ENCODE measurements around the gene FAM9C.
"Not testable (repeated sequence)": the region's sequence is repeated elsewhere in the genome, so short reads cannot be mapped to it uniquely, and the experiment has no call there.

FAM9C gene

DNA sequence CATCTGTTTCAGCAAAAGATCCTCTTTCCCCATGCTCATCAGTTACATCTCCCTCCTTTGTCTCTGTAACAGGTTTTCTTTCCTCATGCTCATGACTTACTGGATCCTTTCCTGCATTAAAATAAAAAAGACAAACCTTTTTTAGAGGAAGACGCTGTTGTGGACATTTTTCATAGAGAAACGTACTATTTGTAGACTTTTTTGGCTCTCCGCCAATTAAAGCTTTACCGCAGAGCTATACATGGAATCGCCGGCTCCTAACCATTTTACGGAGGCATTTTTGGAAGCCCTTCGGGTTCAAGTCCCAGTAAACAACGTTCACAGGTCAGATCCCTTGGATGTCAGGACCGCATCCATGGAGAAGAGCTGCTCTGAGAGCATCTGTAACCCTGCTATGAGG lies 1.3 kb downstream of the FAM9C start:
- DNase-seq (ENCODE audit: low read depth): no peak

- DNase-seq (ENCODE audit: low read depth): no peak
Measured at GRCh38 chrX:13036896-13037295, 7.5 kb downstream of the FAM9C start.

DNA sequence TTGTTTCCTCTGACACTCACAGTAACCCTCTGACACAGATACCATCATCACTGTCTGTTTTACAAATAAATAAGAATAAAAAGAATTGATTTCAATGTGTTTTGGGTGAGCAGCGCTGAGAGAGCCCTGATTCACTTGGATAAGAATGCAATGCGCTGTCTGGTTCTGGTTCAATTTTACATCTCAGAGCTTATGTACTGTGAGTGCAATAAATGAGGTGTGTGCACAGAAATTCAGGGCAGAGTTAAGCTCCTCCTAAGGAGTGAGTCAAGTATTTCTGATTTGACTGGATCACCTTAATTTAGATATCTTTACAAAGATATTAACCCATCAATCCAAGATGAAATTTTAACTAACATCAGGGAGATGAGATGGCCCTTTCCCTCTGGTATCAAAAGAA lies 11.2 kb downstream of the FAM9C start:
- DNase-seq (ENCODE audit: low read depth): no peak

DNA sequence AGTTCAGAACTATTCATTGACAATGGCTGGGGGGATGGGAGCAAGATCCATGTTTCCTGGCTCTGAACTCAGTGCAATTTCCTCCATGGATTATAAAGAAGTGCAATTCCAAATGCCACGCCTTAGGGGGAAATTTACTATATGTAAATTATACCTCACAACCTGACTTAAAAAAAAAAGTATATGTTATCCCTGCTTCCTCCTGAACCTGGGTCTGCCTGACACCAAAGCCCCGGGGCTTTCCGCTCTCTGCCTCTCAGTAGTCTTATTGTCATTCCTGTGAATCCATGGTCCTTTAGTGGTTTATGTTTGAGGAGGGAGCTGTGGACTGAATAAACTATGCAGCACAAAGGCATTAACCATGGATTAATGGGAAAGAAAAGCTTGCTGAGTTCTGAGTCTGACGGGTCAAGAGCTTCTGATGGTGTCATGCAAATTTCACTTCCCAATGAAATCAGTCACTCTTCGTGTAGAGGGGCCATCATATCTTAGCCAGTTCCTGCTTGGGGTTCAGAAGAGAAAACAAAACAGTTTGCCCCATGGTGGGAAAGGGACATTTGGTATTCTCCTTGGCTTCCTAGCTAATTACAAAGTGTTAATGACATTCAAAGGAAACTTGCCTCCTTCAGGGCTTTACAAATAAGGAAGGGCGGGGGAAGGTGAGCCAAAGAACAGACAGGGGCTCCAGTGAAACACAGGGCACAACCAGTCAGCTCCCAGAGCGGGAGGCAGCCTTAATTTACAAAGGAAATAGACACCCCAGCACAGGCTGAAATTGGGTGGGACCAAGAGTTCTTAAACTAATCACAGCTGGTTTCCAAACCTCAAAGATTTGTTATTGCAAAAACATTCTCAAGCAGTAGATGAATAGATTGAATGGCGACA lies 14.3 kb downstream of the FAM9C start:
- DNase-seq (ENCODE audit: low read depth): no peak

DNA sequence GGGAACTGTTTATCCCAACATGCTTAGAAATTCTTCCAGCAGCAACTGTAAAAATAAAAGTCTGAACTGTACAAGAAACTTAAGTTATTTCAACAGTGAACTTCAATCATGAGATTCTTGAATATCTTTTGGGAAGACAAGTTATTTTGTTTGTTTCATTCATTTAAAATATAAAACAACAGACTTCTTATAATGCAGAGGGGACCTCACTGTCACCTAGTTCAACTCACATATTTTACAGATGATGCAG lies 14.9 kb downstream of the FAM9C start:
- no peak for DNase-seq (ENCODE audit: low read depth)

- DNase-seq (ENCODE audit: low read depth): no peak
Measured at GRCh38 chrX:13028871-13029636, 15.4 kb downstream of the FAM9C start.

- no peak for DNase-seq (ENCODE audit: low read depth)
Measured at GRCh38 chrX:13026877-13027652, 17.4 kb downstream of the FAM9C start.

GRCh38 chrX:13024986-13025385 lies 19.4 kb downstream of the FAM9C start:
- no peak for DNase-seq (ENCODE audit: low read depth)

DNA sequence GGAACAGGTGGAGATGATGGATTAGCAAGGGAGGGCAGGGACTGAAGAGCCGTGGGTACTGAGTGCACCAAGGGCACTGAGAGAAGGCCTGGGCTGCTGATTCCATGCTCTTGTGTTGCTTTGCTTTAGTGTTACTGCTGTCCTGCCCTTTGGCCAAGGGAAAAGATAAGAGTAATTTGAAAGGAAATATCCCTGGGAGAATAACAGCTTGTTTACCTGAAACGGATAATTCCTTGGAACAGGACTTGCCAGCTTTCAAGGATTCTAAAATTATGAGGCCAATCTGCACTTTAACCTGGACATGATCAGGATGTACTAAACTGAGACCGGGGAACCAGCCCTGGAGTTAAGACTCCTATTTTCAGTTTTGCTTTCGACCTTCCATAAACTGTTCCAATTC lies 20.4 kb downstream of the FAM9C start:
- DNase-seq (ENCODE audit: low read depth): no peak

DNA sequence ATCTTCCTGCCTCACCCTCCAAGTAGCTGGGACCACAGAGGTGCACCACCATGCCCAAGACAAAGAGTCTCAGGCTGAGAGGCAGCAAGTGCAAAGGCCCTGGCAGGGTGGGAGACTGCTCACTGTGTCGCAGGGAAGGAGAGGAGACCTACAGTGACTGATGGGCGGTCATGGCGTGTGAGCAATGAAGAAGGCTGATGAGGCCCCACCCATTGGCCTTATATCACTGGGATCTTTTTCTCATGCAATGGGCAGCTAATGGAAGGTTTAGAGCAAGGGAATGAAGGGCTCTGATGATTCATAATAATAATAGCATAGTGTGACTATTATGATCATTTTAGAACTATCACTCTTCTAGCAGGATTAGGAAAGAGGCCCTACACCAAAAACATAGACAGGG lies 20.9 kb downstream of the FAM9C start:
- no peak for DNase-seq (ENCODE audit: low read depth)

DNA sequence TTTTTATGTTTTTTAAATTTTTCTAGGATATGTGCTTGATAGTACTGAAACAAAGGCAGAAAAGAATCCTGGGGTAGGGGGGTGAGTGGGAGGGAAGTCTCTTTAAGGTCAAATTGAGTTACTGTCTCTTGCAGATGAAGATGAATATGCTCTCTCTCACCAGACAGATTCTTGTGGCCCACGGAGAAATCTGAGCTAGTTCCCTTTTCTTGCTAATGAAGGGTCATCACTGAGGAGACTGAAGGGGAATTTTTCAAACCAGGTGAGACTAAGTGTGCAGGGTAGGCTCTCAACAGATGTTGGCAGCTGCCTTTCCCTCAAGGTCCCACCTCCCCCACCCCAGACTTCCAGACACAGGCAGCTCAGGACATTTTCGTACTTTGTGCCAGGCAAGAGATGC lies 21.5 kb downstream of the FAM9C start:
- no peak for DNase-seq (ENCODE audit: low read depth)

GRCh38 chrX:13016731-13017130 lies 27.7 kb downstream of the FAM9C start:
- DNase-seq (ENCODE audit: low read depth): not testable (repeated sequence)

DNA sequence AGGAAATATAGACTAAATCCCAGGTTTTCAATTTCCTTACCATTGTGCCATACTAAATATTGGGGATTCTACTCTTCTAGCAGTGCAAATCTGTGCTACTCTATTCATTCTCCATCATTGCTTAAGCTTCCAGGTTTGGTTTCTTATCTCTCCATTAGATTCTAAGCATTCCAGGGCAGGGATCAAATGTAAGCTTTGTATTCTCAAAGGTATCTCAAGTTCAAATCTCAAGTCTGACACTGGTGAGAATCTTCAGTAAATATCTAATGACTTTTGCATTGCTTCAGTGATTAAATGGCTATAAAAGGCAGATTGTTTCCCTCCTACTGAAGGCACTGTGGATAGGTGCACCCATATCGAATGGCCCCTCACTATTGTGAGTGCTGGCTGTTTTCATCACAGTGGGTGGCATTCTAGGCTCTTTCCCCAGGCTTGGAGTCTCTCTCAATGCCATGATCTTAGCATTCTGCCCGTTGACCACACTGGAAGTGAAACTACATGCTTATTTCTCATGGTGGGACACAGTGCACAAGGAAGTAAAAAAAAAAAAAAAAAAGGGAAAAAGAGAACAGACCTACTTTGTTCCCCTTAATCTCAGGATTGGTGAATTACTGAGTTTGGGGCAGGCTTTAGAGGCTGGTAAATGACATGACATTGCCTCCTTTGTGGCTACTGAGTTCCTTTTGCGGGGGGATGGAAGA lies 28.7 kb downstream of the FAM9C start:
- no peak for DNase-seq (ENCODE audit: low read depth)

DNA sequence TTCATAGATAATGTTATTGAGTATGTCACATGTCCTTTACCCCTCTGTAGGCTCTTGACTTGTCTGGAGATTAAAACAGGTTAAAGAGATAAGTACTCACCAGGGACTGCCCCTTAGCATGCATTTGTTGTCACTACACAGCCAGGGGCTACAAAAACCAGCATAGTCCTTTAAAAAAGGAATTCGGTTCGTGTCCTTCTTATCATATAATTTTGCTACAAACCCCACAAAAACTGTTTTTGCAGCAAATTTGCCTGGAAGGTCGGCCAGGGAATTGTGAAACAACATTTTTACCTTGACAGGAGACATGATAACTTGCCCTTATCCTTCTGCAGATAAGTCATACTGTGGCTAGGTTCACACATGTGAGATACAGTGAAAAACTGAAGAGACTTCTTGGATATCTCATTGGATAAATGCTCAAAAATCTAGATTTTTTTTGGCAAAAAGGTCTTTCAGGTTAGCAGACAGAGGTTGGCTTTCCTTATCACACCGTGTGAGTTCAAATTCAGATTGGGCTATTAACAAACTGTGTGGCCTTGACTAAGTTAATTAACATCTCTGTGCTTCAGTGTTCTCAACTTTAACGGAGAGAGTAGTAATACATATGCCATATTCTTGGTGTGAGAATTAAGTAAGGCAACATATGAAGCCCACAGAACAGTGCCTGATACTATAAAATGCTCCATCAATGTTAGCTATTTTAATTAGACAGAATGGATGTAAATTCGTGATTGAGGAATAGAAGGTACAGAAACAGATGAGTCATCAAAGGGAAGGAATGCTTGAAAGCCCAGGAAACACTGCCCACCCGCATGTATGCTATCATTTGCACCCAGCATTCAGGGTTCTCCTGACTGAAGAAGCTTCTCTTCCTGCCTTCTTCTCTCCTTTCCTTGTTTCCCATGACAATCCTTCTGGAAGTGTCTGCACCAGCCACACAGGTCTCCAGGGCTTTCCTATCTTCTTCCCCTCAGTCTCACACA lies 30.0 kb downstream of the FAM9C start:
- DNase-seq (ENCODE audit: low read depth): no peak

GRCh38 chrX:13013363-13014110 lies 30.9 kb downstream of the FAM9C start:
- no peak for DNase-seq (ENCODE audit: low read depth)

DNA sequence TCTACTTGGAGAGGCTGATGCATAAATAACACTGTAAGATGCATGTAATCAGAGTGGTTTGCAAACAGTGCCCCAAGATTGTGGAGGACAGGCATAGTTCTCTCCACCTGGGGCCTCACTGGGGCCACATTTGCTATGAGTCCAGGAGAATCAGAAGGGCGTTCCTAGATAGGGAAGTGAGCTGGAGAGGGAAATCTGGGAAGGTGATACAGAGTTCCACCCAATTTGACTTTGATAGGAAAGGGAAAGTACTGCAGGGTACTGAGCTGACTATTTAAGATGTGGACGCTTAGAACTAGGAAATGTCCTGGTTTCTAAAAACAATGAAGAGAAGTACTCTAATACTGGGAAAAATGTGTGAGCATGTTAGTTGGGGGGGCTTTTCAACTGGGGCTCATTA lies 33.9 kb downstream of the FAM9C start:
- no peak for DNase-seq (ENCODE audit: low read depth)

DNA sequence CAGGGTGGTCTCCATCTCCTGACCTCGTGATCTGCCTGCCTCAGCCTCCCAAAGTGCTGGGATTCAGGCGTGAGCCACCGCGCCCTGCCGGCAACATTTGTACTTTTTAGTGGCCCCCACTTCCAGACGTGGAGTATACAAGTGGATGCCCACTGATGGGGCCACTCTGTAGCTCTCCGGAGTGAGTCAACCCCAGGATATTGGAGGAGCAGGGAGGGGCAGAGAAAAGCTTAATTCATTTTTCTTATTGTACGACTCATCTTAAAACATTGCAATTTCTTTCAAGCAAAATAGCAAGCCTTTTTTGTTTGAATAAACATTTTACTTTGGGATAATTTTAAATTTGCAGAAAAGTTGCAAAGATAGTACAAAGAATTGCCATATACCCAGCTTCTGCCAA lies 34.6 kb downstream of the FAM9C start:
- no peak for DNase-seq (ENCODE audit: low read depth)

- no peak for DNase-seq (ENCODE audit: low read depth)
Measured at GRCh38 chrX:13009273-13009672, 35.1 kb downstream of the FAM9C start.

DNA sequence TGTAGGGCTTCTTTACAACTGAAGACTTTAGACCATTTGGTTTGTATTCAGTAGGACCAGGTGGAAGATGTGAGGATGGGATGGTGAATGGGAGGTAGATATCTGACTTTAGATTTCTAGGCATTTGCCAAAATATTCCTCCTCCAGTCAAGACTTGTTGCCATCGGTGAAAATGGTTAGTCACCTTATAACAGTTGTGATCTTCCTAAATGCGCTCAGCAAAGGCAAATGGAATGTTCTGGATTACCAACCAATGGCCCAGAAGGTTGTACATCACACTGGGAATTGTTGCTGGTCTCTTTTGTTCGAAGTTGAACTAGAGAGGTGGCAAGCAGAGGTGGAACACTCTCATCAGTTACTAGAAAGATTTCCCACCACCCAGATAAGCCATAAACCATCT lies 35.6 kb downstream of the FAM9C start:
- no peak for DNase-seq (ENCODE audit: low read depth)

GRCh38 chrX:13008189-13008533 lies 36.3 kb downstream of the FAM9C start:
- no peak for DNase-seq (ENCODE audit: low read depth)

All from non-pigmented ciliary epithelial cell (primary cell).